ENCODE data around the gene THG1L. TPM values are rescaled to one million over a fixed set of nuclear protein-coding genes. Genes with fewer than 3 reads are reported as not detected.

THG1L gene
- total RNA-seq, 2 experiments from 2014 or later, result 10.9 to 13.3 TPM

DNA sequence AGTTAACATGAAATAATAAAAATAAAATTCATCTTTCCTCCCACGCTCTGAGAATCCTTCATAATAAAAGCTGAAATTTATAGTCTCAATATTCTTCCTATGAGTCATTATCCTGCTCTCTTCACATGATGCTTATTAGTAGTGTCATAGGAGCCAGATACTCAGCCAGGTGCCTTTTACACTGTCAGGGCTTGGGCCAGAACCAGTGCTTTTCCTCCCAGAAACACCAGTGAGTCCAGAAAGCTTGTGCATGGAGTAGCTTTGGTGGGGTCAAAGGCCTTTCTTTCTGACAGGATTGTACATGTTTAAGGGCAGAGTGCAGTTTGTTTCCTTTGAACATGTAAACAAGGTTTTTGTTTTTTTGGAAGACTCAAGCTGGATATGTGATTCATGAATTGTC lies 19.1 kb downstream of the THG1L start:
- POLR2A ChIA-PET, result no interaction called here
- ATAC-seq (ENCODE audit: low read depth) (no peak), DNase-seq (no peak)
- Mint-ChIP-seq H3K9me3 (no peaks in the 10 kb centered on the region), H3K4me1 (peaks cover 5% of the 10 kb centered on the region), H3K27me3 (no peaks in the 10 kb centered on the region), H3K4me3 (no peak overlapping the region), H3K27ac (no peak overlapping the region), H3K36me3 (peaks cover 10% of the 10 kb centered on the region)

DNA sequence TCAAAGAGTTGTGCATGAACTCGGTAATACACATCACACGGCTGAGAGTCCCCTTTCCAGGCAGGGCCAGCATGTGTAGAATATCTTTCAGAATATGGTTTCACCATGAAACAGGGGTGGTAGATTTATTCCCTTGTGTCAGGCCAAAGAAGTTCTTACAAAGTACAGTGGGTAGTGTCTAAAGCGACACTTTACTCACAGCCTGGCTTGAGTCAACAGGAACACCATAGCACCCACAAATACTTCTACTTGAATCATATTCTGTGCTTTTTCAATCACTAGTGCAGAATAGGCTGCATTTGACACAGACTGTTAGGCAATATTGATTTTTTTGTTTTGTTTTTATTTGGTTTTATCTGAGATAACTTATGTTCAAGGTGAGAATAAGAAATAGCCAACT lies 24.9 kb downstream of the THG1L start:
- DNase-seq, result no peak
- H3K27ac Mint-ChIP-seq, result no peak overlapping the region
- POLR2A ChIA-PET, result interaction anchor here (0.6 kb wide), 1 partner anchor 490 kb away, joined by 7 read pairs; no protein-coding TSS in a partner anchor
- ATAC-seq (ENCODE audit: low read depth), result no peak
- peaks cover 13% of the 10 kb centered on the region for H3K36me3 Mint-ChIP-seq
- no peaks in the 10 kb centered on the region for H3K27me3 Mint-ChIP-seq
- no peaks in the 10 kb centered on the region for H3K9me3 Mint-ChIP-seq
- H3K4me1 Mint-ChIP-seq, result peaks cover 2% of the 10 kb centered on the region
- H3K4me3 Mint-ChIP-seq, result no peak overlapping the region

DNA sequence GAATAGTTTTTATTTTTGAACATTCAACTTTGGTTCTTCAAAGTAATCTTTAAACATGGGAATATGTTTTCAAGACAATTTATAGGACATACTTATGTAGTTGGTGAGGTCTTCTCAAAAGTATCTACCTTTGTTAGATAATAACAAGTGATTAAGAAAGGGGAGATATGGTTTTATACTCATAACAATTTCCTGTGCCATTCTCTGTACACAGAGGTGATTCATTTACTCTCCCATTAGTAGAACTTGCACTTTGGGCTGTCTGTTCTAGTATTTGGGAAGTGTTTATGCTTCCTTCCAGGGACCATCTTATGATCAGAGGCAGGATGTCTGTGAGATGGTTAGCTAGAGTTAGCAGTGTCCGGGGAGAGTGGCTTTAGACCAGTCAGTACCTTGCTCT lies 27.5 kb downstream of the THG1L start:
- no peak overlapping the region for H3K27ac Mint-ChIP-seq
- no peak for DNase-seq
- H3K36me3 Mint-ChIP-seq, result peaks cover 13% of the 10 kb centered on the region
- H3K27me3 Mint-ChIP-seq, result no peaks in the 10 kb centered on the region
- no peak overlapping the region for H3K4me3 Mint-ChIP-seq
- H3K4me1 Mint-ChIP-seq, result peaks cover 2% of the 10 kb centered on the region
- ATAC-seq (ENCODE audit: low read depth), result no peak
- POLR2A ChIA-PET, result no interaction called here
- H3K9me3 Mint-ChIP-seq, result no peaks in the 10 kb centered on the region

DNA sequence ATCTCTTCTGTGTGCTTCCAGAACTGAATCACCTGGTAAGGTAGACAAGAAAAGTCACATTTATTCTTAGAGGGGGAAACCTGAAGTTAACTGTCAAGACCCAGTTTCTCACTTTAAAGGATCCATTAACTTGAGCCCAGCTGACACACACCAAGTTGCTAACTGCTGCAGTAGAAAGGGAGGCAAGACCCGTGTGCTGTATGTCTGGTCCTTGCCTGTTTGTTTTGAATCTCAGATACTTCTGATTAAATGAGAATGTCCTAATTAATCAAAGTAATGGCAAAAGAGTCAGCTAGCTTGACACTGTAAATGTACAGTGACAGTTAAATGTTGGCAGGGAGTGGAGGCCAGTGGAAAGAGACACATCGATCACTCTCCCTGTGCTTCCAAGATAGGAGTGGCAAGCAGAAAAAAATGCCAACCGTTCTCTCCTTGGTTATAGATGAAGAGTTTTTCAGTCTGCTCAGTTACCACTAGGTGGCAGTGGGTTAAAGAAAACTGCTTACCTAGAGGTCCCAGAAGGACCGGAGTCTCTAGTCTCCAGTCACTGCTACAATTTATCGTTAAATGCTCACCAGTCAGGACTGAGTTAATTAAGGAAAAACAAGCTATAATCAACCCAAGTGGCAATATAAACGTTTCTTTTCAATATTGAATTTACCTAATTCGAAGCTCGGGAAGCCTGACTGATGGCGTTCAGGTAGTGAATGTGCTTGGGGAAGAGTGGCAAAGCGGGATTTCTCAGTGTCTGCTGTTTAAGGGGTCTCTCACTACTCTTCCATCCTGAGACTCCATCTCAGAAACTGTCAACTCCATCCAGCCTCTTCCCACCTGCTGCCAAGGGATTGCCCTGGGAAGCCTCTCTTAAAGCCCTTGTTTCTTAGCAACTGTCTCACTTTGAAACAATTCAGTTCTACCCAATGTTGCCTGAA lies 30.7 kb downstream of the THG1L start:
- H3K27ac Mint-ChIP-seq, result no peak overlapping the region
- peaks cover 5% of the 10 kb centered on the region for H3K36me3 Mint-ChIP-seq
- H3K4me3 Mint-ChIP-seq, result no peak overlapping the region
- no peaks in the 10 kb centered on the region for H3K27me3 Mint-ChIP-seq
- ATAC-seq (ENCODE audit: low read depth) (peak; percentile 89), DNase-seq (no peak)
- no peaks in the 10 kb centered on the region for H3K9me3 Mint-ChIP-seq
- H3K4me1 Mint-ChIP-seq, result peaks cover 2% of the 10 kb centered on the region
- POLR2A ChIA-PET, result no interaction called here

DNA sequence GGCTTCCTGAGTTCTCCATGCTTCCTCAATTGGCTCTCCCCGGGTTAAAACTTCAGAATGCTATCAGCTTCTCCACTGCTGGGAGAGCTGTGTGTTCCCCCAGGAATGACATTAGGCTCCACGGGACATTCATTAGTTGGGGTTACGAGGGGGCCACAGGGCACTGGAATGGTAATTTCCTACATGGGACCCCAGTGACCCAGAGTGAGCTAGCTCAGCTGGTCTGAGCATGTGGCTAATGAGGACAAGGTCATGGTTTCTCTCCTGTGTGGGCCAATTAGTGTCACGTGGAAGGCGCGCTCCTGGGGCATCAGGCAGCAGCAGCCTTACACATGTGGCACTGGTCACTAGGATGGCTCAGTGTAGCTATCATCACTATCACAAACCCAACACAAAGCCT lies 33.3 kb downstream of the THG1L start:
- POLR2A ChIA-PET, result no interaction called here
- ATAC-seq (ENCODE audit: low read depth), result no peak
- Mint-ChIP-seq H3K27me3 (no peaks in the 10 kb centered on the region), H3K9me3 (no peaks in the 10 kb centered on the region), H3K36me3 (peaks cover 3% of the 10 kb centered on the region), H3K4me3 (no peak overlapping the region), H3K4me1 (no peaks in the 10 kb centered on the region), H3K27ac (no peak overlapping the region)
- DNase-seq, result no peak

DNA sequence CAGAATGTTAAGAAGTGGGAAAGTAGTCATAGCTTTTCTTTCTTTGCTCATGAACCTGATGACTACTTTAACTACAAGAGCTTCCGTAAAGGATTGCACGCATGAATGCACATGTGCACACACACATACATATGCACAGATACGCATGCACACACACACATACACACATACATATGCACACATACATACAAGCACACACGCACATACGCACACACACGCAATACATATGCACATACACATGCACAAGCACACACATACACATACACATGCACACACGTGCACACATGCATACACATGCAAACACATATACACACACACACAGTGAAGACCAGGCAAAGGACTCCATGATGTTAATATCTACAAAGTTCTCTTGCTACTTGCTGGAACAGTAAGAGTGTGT lies 35.2 kb downstream of the THG1L start:
- Mint-ChIP-seq H3K4me3 (no peak overlapping the region), H3K36me3 (peaks cover 1% of the 10 kb centered on the region), H3K27ac (no peak overlapping the region), H3K27me3 (no peaks in the 10 kb centered on the region), H3K4me1 (no peaks in the 10 kb centered on the region), H3K9me3 (no peaks in the 10 kb centered on the region)
- ATAC-seq (ENCODE audit: low read depth) (no peak), DNase-seq (no peak)
- POLR2A ChIA-PET, result no interaction called here

DNA sequence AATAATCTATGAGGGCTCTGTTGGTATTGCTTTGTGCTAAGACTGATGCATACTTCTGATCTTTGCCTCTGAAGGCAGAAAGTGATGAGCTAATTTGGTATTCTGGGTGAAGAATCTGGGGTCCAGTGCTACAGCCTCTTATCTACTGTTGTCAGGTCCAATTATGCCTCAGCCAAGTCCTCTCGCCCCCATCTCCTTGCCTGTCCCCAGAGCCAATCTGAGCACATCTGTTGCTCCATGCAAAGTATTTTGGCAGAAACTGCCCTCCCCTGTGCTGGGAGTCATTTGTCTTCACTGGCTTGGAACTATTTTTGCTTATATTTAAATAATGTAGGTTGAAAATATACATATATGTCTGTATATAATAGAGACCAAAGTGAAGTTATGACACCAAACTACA lies 35.7 kb downstream of the THG1L start:
- Mint-ChIP-seq H3K36me3 (no peaks in the 10 kb centered on the region), H3K4me3 (no peak overlapping the region), H3K9me3 (no peaks in the 10 kb centered on the region), H3K27me3 (no peaks in the 10 kb centered on the region), H3K4me1 (no peaks in the 10 kb centered on the region), H3K27ac (no peak overlapping the region)
- no peak for ATAC-seq (ENCODE audit: low read depth)
- POLR2A ChIA-PET, result no interaction called here
- no peak for DNase-seq

DNA sequence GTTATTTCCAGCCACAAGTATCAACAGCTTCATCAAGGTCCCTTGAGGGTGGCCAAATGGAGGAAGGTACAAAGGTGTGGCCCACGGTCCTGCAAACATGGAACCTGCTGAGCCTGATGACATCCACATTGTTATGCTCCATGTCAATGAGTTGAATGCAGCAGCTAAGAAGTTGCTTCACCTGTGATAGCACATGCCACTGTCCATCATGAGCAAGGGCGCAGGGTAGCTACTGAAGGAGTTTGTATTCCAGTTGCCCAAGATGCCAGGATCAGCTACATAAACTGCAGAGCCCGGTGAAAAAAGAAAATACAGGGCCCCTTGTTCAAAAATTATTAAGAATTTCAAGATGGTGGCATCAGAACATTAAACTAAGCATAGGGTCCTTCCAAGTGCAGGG lies 36.5 kb downstream of the THG1L start:
- no peaks in the 10 kb centered on the region for H3K4me1 Mint-ChIP-seq
- peaks cover 2% of the 10 kb centered on the region for H3K27me3 Mint-ChIP-seq
- no peaks in the 10 kb centered on the region for H3K9me3 Mint-ChIP-seq
- no peak for ATAC-seq (ENCODE audit: low read depth)
- POLR2A ChIA-PET, result no interaction called here
- H3K36me3 Mint-ChIP-seq, result no peaks in the 10 kb centered on the region
- H3K4me3 Mint-ChIP-seq, result no peak overlapping the region
- no peak for DNase-seq
- no peak overlapping the region for H3K27ac Mint-ChIP-seq

DNA sequence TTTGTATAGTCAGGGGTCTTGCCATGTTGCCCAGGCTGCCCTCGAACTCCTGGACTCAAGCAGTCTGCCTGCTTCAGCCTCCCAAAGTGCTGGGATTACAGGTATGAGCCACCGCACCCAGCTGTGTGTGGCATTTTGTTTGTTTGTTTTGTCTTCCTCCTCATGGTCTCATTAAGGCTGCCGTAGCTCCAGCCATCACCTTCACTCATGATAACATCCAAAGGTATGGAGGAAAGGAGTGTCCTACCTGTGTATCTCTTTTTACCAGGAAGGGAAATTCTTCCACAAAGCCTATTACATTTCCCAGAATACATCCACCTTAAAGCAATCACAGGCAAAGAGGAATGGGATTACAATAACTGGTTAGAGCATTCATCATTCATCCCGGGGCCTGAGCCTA lies 39.4 kb downstream of the THG1L start:
- POLR2A ChIA-PET, result no interaction called here

DNA sequence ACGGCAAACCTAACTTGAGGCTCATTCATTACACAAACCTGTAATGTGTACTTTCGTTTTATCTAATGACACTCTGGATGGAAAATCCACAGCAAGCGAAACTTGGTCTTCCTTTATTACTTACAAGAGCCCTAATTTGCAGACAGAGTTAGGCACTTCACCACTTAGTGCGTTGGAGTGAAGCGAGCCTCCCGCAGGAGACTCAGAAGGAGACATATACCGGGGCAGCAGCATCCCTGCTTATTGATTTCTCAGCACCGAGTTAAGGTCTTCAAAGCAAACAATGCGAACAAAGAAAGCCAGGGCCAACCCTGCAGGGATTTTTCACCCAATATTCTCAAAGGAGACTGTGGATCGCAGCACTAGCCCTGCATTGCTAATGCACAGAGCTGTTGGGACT lies 40.9 kb downstream of the THG1L start:
- H3K27ac Mint-ChIP-seq, result no peak overlapping the region
- no peaks in the 10 kb centered on the region for H3K36me3 Mint-ChIP-seq
- DNase-seq (no peak), ATAC-seq (ENCODE audit: low read depth) (no peak)
- H3K9me3 Mint-ChIP-seq, result no peaks in the 10 kb centered on the region
- POLR2A ChIA-PET, result no interaction called here
- H3K27me3 Mint-ChIP-seq, result peaks cover 3% of the 10 kb centered on the region
- no peaks in the 10 kb centered on the region for H3K4me1 Mint-ChIP-seq
- no peak overlapping the region for H3K4me3 Mint-ChIP-seq

More for the DNA sequence above, 39.4 kb downstream of the THG1L start:
- ATAC-seq (ENCODE audit: low read depth) (no peak), DNase-seq (no peak)
- Mint-ChIP-seq H3K27ac (no peak overlapping the region), H3K36me3 (no peaks in the 10 kb centered on the region), H3K4me3 (no peak overlapping the region), H3K9me3 (no peaks in the 10 kb centered on the region), H3K4me1 (no peaks in the 10 kb centered on the region), H3K27me3 (peaks cover 3% of the 10 kb centered on the region)

DNA sequence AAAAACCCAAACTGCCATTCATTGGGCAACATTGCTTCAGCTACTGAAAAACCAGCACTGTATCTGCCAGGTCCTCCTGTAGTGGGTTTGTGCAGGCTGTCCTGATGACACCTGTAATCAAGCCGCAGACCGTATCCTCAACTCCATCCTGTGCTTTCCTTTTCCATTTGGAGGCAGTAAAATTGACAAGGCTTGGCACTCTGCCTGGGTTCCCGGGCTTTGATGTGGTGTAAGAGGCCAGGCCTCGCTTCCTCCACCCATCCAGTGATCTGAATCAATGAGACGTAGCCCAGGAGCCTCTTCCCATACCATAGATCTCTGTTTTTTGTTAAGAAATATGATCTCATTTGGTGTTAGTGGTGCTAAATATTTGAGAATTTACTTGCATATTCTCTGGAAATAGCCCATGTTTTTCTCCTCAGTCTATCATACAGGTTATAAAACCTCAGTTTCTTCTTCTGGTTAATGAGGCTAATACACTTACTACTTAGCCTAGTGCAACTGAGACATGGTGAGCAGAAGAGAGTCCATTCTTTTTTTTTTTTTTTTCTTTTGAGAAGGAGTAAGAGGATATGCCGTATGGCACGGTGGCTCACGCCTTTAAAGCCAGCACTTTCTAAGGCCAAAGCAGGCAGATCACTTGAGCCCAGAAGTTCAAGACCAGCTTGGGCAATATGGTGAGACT lies 47.0 kb downstream of the THG1L start:
- Mint-ChIP-seq H3K36me3 (no peaks in the 10 kb centered on the region), H3K9me3 (no peaks in the 10 kb centered on the region), H3K4me1 (peaks cover 2% of the 10 kb centered on the region), H3K27ac (no peak overlapping the region), H3K4me3 (no peak overlapping the region), H3K27me3 (peaks cover 1% of the 10 kb centered on the region)
- POLR2A ChIA-PET, result no interaction called here
- ATAC-seq (ENCODE audit: low read depth), result no peak
- no peak for DNase-seq

DNA sequence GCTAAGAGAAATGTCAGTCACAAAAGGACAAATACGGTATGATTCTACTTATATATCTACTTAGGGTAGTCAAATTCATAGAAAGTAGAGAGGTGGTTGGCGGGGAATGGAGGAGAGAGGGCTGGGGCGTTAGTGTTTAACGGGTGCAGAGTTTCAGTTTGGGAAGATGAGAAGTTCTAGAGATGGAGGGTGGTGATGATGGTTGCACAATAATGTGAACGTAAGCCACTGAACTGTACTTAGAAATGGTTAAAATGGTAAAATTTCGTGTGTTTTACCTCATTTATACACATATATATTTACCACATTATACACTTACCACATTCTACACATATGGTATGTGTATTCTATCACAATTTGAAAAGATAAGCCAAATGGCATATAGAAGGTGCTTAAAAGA lies 48.0 kb downstream of the THG1L start:
- DNase-seq, result no peak
- no peak for ATAC-seq (ENCODE audit: low read depth)
- H3K4me3 Mint-ChIP-seq, result no peak overlapping the region
- no peaks in the 10 kb centered on the region for H3K9me3 Mint-ChIP-seq
- no peak overlapping the region for H3K27ac Mint-ChIP-seq
- POLR2A ChIA-PET, result no interaction called here
- peaks cover 2% of the 10 kb centered on the region for H3K4me1 Mint-ChIP-seq
- no peaks in the 10 kb centered on the region for H3K36me3 Mint-ChIP-seq
- no peaks in the 10 kb centered on the region for H3K27me3 Mint-ChIP-seq

DNA sequence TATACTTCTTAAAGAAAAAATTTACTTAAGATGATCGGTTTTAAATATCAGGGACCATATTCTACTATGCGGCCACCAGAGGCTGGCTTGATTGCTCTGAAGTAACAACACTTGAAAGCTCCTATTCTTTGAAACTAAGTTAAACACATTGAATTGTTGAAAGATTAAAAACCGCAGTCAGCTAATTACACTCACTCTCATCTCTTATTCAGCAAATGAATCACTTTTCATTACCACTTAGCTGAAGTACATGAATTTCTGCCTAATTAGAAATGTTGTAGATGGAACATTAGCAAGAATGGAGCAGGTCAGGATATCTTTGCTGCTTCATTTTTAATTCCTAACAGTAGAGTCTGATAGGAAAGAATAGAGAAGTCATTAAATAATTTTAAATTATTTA lies 54.6 kb downstream of the THG1L start:
- no peaks in the 10 kb centered on the region for H3K9me3 Mint-ChIP-seq
- H3K4me3 Mint-ChIP-seq, result no peak overlapping the region
- DNase-seq (no peak), ATAC-seq (ENCODE audit: low read depth) (no peak)
- H3K4me1 Mint-ChIP-seq, result no peaks in the 10 kb centered on the region
- peaks cover 16% of the 10 kb centered on the region for H3K36me3 Mint-ChIP-seq
- POLR2A ChIA-PET, result no interaction called here
- H3K27me3 Mint-ChIP-seq, result no peaks in the 10 kb centered on the region
- no peak overlapping the region for H3K27ac Mint-ChIP-seq

Measured in activated naive CD8-positive, alpha-beta T cell treated with anti-CD3 and anti-CD28 coated beads, Interleukin-2, amount 10 ng/mL, durations not matched to agents 7 days and 5 days (primary cell).